C4-2B (cell line): ENCODE measurements around the gene SH3RF2.

Experiments used
- CTCF ChIP-seq: fragments of 450-650 bp; conservative IDR thresholded peaks from 2 replicates; pipeline ENCODE4 v1.5.1; 2017; ENCODE audit warnings: mild to moderate bottlenecking
- ZFX ChIP-seq: fragments of 450-650 bp; IDR thresholded peaks from 2 replicates; pipeline ENCODE4 v1.6.1; 2017

DNA sequence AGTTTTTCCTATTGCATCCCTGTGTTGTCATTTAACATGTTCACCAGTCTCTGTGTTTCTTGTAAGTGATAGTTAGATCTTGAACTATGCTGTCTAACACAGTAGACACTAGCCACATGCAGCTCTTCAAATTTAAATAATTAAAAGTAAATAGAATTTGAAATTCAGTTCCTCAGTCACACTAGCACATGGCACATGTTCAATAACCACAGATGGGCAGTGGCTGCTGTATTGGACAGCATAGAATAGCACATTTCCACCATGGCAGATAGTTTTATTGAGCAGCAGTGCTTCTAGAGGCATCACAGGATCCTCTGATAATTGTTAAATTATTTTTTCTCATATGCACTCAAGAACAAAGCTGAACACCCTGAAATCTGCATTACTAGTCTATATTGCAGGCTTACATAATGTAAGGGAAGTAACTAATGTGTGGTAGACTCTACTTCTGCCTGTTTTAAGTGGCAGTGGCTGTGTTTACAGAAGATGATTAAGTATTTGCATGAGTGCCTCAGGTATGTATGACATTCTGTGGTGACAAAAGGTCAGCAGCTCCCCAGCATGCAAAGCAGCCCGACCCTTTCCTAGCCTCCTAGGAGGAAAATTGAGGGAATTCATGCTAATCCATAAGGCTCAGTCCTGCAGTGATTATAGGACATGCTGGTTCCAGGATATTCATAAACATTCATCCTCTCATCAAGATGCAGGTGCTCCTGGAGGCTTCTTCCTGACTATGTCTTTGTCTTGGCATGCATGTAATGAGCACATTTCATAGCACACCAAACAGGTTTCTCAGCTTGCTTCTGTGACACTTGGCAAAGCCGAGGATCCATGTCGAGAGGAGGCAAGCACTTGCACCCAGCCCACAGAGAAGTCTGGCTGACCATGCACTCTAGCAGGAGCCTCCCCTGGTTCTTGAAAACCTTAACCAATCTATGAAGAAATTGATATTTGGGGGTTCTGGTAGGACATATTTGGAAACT is 45.5 kb downstream of the SH3RF2 start:
- TF ChIP-seq CTCF (no peak), ZFX (no peak)
